ENCODE results near the gene ZNF548. TPM values are rescaled to one million over a fixed set of nuclear protein-coding genes. Genes with fewer than 3 reads are reported as not detected.

The ZNF548 gene
- total RNA-seq, 2 experiments from 2014 or later: 18.9 to 42.4 TPM

DNA sequence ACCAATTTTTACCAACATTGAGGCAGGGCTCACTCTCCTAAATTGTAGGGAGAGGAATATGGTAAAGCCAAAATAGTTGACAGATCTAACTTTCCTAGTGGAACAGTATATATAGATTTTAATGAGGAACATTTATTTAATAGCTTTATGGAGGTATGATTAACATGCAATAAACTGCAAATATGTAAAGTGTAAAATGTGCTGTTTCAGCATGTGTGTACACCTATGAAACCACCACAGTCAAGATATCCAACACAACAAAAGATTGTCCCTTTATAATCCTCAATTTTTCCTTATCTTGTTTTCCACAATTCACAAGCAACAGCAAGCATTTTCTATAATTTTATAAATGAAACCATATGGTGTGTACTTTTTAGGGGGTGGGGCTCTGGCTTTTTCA lies 30.4 kb upstream of the ZNF548 start:
- Histone ChIP-seq H3K4me2 (ENCODE audit: low read length) (no peak overlapping the region), H3K79me2 (ENCODE audit: insufficient read depth, low read depth, low read length) (peaks cover 6% of the 10 kb centered on the region; the same call in 1 of the 2 replicates), H2AFZ (ENCODE audit: low read length) (no peak overlapping the region), H3K4me3 (ENCODE audit: low read depth, low read length, poor library complexity, severe bottlenecking) (no peak overlapping the region), H4K20me1 (ENCODE audit: insufficient read depth, low read length) (no peaks in the 10 kb centered on the region), H3K4me1 (ENCODE audit: insufficient read depth, low read length, poor library complexity, severe bottlenecking) (peaks cover 8% of the 10 kb centered on the region), H3K9me3 (ENCODE audit: low read length) (no peaks in the 10 kb centered on the region), H3K27ac (ENCODE audit: low read depth, low read length, poor library complexity, severe bottlenecking) (no peak overlapping the region), H3K9me2 (ENCODE audit: insufficient read depth, low read length) (no peaks in the 10 kb centered on the region), H3K36me3 (ENCODE audit: insufficient read depth, low read length) (peaks cover 46% of the 10 kb centered on the region)
- no peak for DNase-seq (ENCODE audit: low spot score)
- CTCF ChIA-PET (ENCODE audit: unreplicated experiment): no interaction called here
- POLR2A ChIA-PET: interaction anchor here (0.5 kb wide), 1 partner anchor 39 kb away, joined by 4 read pairs; the partner anchor contains the start of gene ZNF543
- no TSS peak for BruUV-seq (replicated peaks)
- no peak for TF ChIP-seq EZH2phosphoT487 (IDR thresholded peaks at IDR 0.05; ENCODE audit: borderline replicate concordance, low read depth, low read length)
- TF ChIP-seq, protein P1, sequence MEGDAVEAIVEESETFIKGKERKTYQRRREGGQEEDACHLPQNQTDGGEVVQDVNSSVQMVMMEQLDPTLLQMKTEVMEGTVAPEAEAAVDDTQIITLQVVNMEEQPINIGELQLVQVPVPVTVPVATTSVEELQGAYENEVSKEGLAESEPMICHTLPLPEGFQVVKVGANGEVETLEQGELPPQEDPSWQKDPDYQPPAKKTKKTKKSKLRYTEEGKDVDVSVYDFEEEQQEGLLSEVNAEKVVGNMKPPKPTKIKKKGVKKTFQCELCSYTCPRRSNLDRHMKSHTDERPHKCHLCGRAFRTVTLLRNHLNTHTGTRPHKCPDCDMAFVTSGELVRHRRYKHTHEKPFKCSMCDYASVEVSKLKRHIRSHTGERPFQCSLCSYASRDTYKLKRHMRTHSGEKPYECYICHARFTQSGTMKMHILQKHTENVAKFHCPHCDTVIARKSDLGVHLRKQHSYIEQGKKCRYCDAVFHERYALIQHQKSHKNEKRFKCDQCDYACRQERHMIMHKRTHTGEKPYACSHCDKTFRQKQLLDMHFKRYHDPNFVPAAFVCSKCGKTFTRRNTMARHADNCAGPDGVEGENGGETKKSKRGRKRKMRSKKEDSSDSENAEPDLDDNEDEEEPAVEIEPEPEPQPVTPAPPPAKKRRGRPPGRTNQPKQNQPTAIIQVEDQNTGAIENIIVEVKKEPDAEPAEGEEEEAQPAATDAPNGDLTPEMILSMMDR (conservative IDR thresholded peaks at IDR 0.05; ENCODE audit: low read length): no peak
- intact Hi-C loops (cut with micrococcal nuclease; ENCODE audit: unreplicated experiment): no loop called here

DNA sequence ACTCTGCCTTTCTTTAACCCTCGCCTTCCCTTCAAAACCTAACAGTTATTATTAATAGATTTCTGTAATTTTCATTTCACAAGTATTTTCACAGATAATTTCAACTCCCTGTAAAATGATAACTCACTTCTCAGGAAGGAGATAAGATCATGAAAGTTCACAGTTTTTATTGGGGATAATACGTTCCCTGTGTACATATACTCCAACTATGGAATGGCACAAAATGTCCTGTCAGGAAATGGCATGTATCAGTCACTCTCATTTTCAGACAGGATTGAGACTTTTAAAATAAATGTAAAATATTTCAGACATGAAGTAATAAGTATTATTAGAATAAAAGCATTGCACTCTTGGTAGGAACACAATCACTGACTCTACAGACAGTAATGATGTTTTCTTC lies 27.2 kb upstream of the ZNF548 start:
- peaks cover 12% of the 10 kb centered on the region for H3K4me1 ChIP-seq (ENCODE audit: insufficient read depth, low read length, poor library complexity, severe bottlenecking)
- peaks cover 6% of the 10 kb centered on the region; the same call in 1 of the 2 replicates for H3K79me2 ChIP-seq (ENCODE audit: insufficient read depth, low read depth, low read length)
- ChIA-PET POLR2A (interaction anchor here (0.8 kb wide), 1 partner anchor 12 kb away, joined by 3 read pairs; no protein-coding TSS in a partner anchor), CTCF (ENCODE audit: unreplicated experiment) (no interaction called here)
- H3K4me2 ChIP-seq (ENCODE audit: low read length): peak overlapping the region; percentile 61
- peak overlapping the region; percentile 88 for H2AFZ ChIP-seq (ENCODE audit: low read length)
- DNase-seq (ENCODE audit: low spot score): no peak
- H3K4me3 ChIP-seq (ENCODE audit: low read depth, low read length, poor library complexity, severe bottlenecking): peak overlapping the region; percentile 83
- H3K27ac ChIP-seq (ENCODE audit: low read depth, low read length, poor library complexity, severe bottlenecking): no peak overlapping the region
- intact Hi-C loops (cut with micrococcal nuclease; ENCODE audit: unreplicated experiment): no loop called here
- no peaks in the 10 kb centered on the region for H4K20me1 ChIP-seq (ENCODE audit: insufficient read depth, low read length)
- no TSS peak for BruUV-seq (replicated peaks)
- H3K9me3 ChIP-seq (ENCODE audit: low read length): no peaks in the 10 kb centered on the region
- H3K9me2 ChIP-seq (ENCODE audit: insufficient read depth, low read length): no peaks in the 10 kb centered on the region
- H3K36me3 ChIP-seq (ENCODE audit: insufficient read depth, low read length): peaks cover 22% of the 10 kb centered on the region
- no peak for TF ChIP-seq EZH2phosphoT487 (IDR thresholded peaks at IDR 0.05; ENCODE audit: borderline replicate concordance, low read depth, low read length)
- TF ChIP-seq, protein P1 (conservative IDR thresholded peaks at IDR 0.05; ENCODE audit: low read length): no peak

DNA sequence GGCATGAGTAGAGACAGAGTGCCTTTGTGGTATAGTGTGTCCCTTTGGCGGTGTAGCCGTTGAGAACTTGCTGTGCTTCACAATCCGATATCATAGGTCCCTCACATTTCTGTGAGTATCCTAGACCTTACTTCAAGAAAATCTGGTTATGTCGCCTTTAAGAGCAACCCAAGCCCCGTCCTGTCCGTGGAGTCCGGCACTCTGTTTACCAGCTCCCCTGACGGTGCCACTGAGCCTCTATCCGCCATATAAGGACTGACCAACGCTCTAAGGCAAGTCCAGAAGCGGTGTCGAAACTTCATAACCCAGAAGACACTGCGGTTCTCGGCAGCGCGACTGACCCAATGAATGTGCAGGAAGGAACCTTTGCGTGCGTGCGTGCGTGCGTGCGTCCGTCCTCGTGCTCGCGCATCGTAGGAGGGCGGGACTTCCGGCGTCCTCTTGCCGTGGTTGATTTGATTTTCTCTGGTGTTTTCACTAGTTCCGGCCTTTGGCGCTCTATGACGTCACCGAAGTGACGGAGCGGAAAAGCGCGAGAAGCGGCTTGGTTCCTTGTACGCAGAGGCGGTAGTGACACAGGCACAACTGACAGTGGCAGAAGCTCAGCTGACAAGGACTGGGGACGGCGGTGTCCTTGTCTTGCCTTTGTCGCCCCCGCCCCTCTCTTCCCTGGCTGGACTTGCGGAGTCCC lies 26.5 kb upstream of the ZNF548 start, which contains the start of the genes TRAPPC2B and ZNF547:
Gene TRAPPC2B, plus strand, starts transcription at position 555 of the 691 bp plus-strand sequence. CDS start 1,283 bp downstream, outside the sequence.
Gene ZNF547, plus strand, starts transcription at position 555 of the 691 bp plus-strand sequence. CDS start 5,005 bp downstream, outside the sequence.
- Histone ChIP-seq H3K36me3 (ENCODE audit: insufficient read depth, low read length) (peaks cover 15% of the 10 kb centered on the region), H3K79me2 (ENCODE audit: insufficient read depth, low read depth, low read length) (peaks cover 6% of the 10 kb centered on the region; the same call in 1 of the 2 replicates), H4K20me1 (ENCODE audit: insufficient read depth, low read length) (no peaks in the 10 kb centered on the region), H3K4me2 (ENCODE audit: low read length) (peak within 1 kb of the TSS; percentile 92), H3K9me2 (ENCODE audit: insufficient read depth, low read length) (no peaks in the 10 kb centered on the region), H3K4me3 (ENCODE audit: low read depth, low read length, poor library complexity, severe bottlenecking) (peak within 1 kb of the TSS; percentile 83), H2AFZ (ENCODE audit: low read length) (peak within 1 kb of the TSS; percentile 88), H3K27ac (ENCODE audit: low read depth, low read length, poor library complexity, severe bottlenecking) (no peak within 1 kb of the TSS), H3K9me3 (ENCODE audit: low read length) (no peaks in the 10 kb centered on the region), H3K4me1 (ENCODE audit: insufficient read depth, low read length, poor library complexity, severe bottlenecking) (peaks cover 12% of the 10 kb centered on the region)
- intact Hi-C loops (cut with micrococcal nuclease; ENCODE audit: unreplicated experiment): loop anchor here (1.0 kb wide), 1 partner anchor 26 kb away; the partner anchor contains the start of gene ZNF548
- TF ChIP-seq, protein P1 (conservative IDR thresholded peaks at IDR 0.05; ENCODE audit: low read length): no peak
- TF ChIP-seq EZH2phosphoT487 (IDR thresholded peaks at IDR 0.05; ENCODE audit: borderline replicate concordance, low read depth, low read length): no peak
- BruUV-seq (replicated peaks): no TSS peak
- POLR2A ChIA-PET: interaction anchor here (0.5 to 1.2 kb wide), 3 partner anchors 13 to 1095 kb away, joined by 3 read pairs; partner anchors contain the start of gene ZNF548
- DNase-seq (ENCODE audit: low spot score): peak; percentile 99
- CTCF ChIA-PET (ENCODE audit: unreplicated experiment): interaction anchor here (0.6 kb wide), 1 partner anchor 124 kb away, joined by 4 read pairs; the partner anchor contains the start of gene ZNF419

All from OCI-LY7 (cell line).